Kidney epithelial cell (primary cell): ENCODE measurements around the gene GFRA1. TPM values are rescaled to one million over a fixed set of nuclear protein-coding genes. Genes with fewer than 3 reads are reported as not detected.

Experiments
- DNase-seq: peaks from one replicate; pipeline ENCODE4 v3.0.0-alpha.2; 2010; ENCODE audit warnings: low read depth
- H3K27me3 ChIP-seq: 2 replicates; pipeline ENCODE4 v1.6.0; 2011; ENCODE audit warnings: low read length; ENCODE audit not compliant: control insufficient read depth, insufficient read depth
- H3K36me3 ChIP-seq: 2 replicates; pipeline ENCODE4 v1.5.1; 2011; ENCODE audit warnings: low read length; ENCODE audit not compliant: control insufficient read depth, insufficient read depth
- H3K4me3 ChIP-seq: 2 replicates; pipeline ENCODE4 v1.5.1; 2011; ENCODE audit warnings: low read depth, mild to moderate bottlenecking, control low read depth, low read length
- total RNA-seq: library from RNA; depleted of rRNA; stranded (reverse); fragments of >200 nt; gene quantifications from 2 replicates; pipeline ENCODE4 v1.2.3, GENCODE V29; 2015
- TF ChIP-seq, protein P1 (sequence below): IDR thresholded peaks from 2 replicates; pipeline ENCODE4 v1.5.1; 2011; ENCODE audit warnings: mild to moderate bottlenecking, moderate library complexity, low read length, control low read depth, inconsistent platforms; ENCODE audit not compliant: insufficient read depth, poor library complexity, severe bottlenecking

GFRA1 gene
- total RNA-seq, 1 donor from 2014 or later = 1.6 TPM

DNA sequence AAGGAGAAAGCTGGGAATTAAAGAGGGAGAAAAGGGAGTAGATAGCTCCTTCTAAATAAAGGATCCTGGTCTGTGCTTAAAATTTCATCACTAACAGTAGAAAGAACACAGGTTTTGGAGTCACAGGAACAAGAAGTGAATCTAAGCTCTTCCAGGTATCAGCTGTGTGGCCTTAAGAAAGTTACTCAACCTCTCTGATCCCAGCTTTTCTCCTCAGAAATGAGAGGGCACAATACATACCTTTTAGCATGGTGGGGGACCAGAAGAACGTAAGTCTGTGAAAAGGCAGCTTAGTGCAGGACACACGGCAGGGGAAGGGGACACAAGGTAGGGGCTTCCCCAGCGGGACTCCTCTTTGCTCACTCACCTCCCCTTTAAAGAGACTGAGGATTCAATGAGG, 13.4 kb downstream of the GFRA1 start:
- DNase-seq = no peak
- no peaks in the 10 kb centered on the region for H3K36me3 ChIP-seq
- TF ChIP-seq, protein P1, sequence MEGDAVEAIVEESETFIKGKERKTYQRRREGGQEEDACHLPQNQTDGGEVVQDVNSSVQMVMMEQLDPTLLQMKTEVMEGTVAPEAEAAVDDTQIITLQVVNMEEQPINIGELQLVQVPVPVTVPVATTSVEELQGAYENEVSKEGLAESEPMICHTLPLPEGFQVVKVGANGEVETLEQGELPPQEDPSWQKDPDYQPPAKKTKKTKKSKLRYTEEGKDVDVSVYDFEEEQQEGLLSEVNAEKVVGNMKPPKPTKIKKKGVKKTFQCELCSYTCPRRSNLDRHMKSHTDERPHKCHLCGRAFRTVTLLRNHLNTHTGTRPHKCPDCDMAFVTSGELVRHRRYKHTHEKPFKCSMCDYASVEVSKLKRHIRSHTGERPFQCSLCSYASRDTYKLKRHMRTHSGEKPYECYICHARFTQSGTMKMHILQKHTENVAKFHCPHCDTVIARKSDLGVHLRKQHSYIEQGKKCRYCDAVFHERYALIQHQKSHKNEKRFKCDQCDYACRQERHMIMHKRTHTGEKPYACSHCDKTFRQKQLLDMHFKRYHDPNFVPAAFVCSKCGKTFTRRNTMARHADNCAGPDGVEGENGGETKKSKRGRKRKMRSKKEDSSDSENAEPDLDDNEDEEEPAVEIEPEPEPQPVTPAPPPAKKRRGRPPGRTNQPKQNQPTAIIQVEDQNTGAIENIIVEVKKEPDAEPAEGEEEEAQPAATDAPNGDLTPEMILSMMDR = no peak
- H3K4me3 ChIP-seq = no peak overlapping the region
- H3K27me3 ChIP-seq = no peaks in the 10 kb centered on the region

DNA sequence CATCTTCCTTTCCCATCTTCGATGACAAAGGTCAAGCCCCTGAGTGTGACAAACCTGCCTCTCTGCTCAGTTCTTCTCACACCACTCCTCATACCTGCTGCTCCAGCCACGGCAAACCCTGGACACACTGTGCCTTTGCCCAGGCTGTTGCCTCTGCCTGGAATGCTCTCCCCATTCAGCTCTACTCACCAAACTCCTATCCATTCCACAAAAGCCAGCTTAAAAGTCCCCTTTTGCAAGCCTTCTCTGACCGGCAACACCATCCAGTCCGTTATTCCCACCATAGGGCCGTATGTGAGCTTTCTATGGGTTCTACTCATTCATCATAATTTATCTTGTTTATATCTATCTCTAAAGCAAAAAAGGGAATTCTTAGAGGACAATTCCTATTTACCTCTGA, 15.2 kb downstream of the GFRA1 start:
- H3K27me3 ChIP-seq = no peaks in the 10 kb centered on the region
- H3K36me3 ChIP-seq = no peaks in the 10 kb centered on the region
- H3K4me3 ChIP-seq = no peak overlapping the region
- no peak for DNase-seq
- TF ChIP-seq, protein P1 = no peak

- no peak overlapping the region for H3K4me3 ChIP-seq
- no peak for DNase-seq
These were observed 16.2 kb downstream of the GFRA1 start for GRCh38 chr10:116256752-116257259.

DNA sequence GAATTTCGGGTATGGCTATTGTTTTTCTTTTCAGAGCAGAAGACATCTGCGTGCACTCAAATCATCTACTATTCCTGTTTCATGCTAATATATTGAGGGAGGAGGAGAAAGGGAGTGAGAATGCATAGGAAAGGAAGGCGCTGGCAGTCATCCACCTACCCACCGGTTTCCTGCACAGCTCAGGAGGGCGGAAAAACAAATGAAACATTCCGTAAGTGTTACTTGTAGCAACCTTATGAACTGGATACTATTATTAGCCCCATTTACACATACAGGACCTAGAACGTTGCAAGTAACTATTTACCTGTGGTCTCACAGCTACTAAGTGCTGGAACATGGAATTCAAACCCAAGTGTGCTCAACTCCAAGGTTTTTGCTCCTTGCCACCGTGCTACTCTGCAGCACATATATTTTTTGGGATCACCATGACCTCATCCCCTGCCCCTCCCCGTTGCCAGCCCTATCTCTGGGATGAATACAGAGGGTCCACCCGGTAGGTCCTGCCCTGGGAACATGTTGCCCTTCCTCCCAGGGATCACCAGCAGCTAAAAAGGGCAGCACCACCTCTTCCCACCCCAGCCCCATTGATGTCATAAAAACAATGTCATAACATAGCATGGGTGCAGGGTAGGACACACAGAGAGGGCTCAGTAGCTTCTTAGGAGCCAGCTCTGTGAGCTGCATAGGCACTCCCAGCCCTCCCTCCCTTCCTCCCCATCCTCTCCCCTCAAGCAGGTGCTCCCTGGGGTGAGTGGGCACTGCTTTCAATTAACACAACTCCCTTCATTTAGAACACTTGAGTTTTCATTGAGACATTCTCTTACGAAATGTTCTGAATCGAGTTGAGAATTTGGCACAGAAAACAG, 16.9 kb downstream of the GFRA1 start:
- no peaks in the 10 kb centered on the region for H3K36me3 ChIP-seq
- H3K4me3 ChIP-seq = no peak overlapping the region
- H3K27me3 ChIP-seq = no peaks in the 10 kb centered on the region
- DNase-seq = peak; percentile 32
- TF ChIP-seq, protein P1 = no peak

More at GRCh38 chr10:116256752-116257259, 16.2 kb downstream of the GFRA1 start:
- H3K27me3 ChIP-seq = no peaks in the 10 kb centered on the region
- no peaks in the 10 kb centered on the region for H3K36me3 ChIP-seq
- TF ChIP-seq, protein P1 = no peak

DNA sequence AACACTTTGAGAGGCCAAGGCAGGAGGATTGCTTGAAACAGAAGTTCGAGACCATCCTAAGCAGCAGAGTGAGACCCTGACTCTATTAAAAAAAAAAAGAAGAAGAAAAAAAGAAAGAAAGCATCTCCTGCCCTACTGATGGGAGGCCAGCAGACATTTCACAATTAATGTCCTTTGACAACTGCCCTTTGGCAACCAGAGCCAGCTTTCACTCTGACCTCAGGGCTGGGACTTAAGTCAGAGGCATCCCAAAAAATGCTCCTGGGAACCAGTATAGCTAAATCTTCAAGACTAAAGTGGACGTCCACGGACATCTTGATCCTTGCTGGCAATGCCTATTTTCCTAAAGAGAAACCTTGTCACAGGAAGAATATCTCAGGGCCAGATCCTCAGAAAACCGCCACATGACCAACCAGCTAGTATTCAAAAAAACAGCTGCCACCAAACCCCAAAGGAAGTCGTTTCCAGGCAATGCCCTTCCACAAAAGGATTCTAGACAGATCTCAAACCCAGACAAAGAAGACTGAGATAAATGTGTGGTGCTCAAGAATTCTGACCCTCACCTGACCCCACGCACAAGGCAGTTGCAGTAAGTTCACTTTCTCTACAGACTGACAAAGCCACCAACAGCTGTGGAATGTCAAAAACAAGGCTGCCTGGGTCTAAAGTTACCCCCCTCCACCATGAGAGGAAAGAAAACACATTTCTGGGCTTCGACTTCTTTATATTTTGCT, 18.4 kb downstream of the GFRA1 start:
- TF ChIP-seq, protein P1 = no peak
- Histone ChIP-seq H3K27me3 (no peaks in the 10 kb centered on the region), H3K36me3 (no peaks in the 10 kb centered on the region), H3K4me3 (no peak overlapping the region)
- no peak for DNase-seq
